ENCODE results near the gene FAM228A.

- TF ChIP-seq CTCF (conservative IDR thresholded peaks at IDR 0.05; ENCODE audit: low read depth, low read length) (no peak), NFE2L2 (IDR thresholded peaks at IDR 0.05; ENCODE audit: low read depth, low read length) (no peak)
Measured at GRCh38 chr2:24176326-24176725, 1.5 kb downstream of the FAM228A start.
